Measurements from ENCODE around the gene ABAT.

The ABAT gene

GRCh38 chr16:8826278-8826879 lies 152.0 kb downstream of the ABAT start:
- no peaks in the 10 kb centered on the region for H3K27me3 ChIP-seq
- TF ChIP-seq, protein P1, sequence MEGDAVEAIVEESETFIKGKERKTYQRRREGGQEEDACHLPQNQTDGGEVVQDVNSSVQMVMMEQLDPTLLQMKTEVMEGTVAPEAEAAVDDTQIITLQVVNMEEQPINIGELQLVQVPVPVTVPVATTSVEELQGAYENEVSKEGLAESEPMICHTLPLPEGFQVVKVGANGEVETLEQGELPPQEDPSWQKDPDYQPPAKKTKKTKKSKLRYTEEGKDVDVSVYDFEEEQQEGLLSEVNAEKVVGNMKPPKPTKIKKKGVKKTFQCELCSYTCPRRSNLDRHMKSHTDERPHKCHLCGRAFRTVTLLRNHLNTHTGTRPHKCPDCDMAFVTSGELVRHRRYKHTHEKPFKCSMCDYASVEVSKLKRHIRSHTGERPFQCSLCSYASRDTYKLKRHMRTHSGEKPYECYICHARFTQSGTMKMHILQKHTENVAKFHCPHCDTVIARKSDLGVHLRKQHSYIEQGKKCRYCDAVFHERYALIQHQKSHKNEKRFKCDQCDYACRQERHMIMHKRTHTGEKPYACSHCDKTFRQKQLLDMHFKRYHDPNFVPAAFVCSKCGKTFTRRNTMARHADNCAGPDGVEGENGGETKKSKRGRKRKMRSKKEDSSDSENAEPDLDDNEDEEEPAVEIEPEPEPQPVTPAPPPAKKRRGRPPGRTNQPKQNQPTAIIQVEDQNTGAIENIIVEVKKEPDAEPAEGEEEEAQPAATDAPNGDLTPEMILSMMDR (IDR thresholded peaks at IDR 0.05; ENCODE audit: low read depth, low read length) = no peak
- H3K4me1 ChIP-seq = peaks cover 16% of the 10 kb centered on the region; the same call in 1 of the 2 replicates
- H3K9me3 ChIP-seq = no peaks in the 10 kb centered on the region
- peak; percentile 60 for DNase-seq
- peaks cover 49% of the 10 kb centered on the region for H3K36me3 ChIP-seq
- H3K4me3 ChIP-seq (ENCODE audit: low read depth, low read length) = no peak overlapping the region

DNA sequence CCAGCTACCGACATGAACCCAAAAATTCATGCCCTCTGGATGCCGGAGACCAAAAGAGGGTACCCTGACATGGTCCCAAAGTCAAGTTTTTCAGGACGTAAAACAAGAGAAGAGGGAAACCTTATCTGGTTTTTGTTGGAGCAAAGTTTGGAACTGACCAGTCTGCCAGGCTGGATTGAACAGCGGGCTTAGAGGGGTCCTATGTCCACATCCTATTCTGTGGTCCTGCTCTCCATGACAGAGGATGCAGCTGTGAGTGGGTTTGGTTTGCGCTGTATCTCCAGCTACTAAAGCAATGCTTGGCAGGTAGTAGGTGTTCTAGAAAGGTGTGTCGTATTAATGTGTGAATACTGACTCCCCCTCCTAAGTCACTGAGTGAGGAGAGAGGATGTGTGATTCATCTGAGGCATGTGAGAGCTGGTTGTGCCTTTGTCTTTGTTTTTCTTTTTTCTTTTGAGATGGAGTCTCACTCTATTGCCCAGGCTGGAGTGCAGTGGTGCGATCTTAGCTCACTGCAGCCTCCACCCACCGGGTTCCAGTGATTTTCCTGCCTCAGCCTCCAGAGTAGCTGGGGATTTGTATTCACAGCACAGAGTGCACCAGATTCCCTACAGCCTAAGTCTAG lies 154.2 kb downstream of the ABAT start:
- Histone ChIP-seq H3K9me3 (no peaks in the 10 kb centered on the region), H3K4me1 (peaks cover 6% of the 10 kb centered on the region; the same call in 1 of the 2 replicates), H3K4me3 (ENCODE audit: low read depth, low read length) (no peak overlapping the region), H3K36me3 (peaks cover 58% of the 10 kb centered on the region), H3K27me3 (no peaks in the 10 kb centered on the region)
- TF ChIP-seq, protein P1 (IDR thresholded peaks at IDR 0.05; ENCODE audit: low read depth, low read length) = no peak
- no peak for DNase-seq

DNA sequence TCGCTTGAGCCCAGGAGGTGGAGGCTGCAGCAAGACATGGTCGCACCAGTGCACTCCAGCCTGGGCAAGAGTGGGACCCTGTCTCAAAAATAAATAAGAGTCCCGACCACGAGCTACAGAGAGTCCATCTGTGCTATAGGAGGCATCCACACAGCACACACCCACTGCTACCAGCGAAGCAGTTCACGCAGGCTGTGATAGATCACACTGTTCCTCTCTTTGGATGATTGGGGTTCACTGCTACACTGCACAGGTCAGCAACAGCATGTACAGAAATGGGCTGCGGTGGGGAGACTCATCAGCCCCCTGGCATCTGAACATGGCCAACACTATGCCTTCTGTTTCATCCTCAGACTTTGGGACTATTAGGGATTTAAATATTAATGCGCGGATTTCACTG lies 157.0 kb downstream of the ABAT start:
- peaks cover 49% of the 10 kb centered on the region for H3K36me3 ChIP-seq
- no peak overlapping the region for H3K4me3 ChIP-seq (ENCODE audit: low read depth, low read length)
- TF ChIP-seq, protein P1 (IDR thresholded peaks at IDR 0.05; ENCODE audit: low read depth, low read length) = no peak

DNA sequence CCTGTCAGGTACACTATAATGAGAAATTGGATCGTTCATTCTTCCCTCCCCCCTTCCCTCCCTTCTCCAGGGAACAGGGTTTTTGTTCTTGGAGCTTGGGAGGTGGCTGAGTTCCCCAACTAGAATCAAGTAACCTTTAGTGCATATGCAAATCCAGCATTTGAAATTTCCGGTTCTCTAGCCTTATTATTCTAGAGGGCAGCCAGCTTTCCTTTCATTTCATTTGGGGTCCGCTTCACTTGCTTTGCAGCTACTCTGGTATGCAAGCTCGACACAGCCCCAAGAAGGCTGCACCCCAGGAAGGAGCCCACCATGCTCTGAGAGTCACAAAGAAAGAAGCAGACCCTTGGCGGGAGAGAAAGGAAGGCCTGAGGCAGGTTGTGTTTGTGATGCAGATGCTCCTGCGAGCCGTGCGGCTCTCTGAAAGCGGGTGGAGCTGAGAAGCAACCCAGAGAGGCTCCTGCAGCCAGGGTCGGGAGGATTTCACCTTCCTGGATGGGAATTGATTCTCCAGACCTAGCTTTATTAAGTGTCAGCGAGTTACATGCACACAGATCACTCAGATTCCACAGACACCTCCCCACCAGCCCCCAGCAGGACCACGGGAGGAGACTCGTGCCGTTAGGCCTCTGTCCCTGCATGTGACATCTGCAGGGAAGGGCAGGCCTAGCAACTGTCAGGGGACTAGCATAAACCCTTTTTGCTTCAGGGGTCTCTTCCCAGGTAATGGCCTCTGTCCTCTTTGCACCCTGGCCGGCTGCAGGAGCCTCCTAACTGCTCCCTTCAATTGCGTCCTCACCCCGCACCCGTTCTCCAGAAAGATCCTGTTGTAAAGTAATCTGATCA lies 157.7 kb downstream of the ABAT start:
- H3K36me3 ChIP-seq = peaks cover 49% of the 10 kb centered on the region
- DNase-seq = no peak
- H3K4me1 ChIP-seq = no peaks in the 10 kb centered on the region; the same call in 1 of the 2 replicates

More for the DNA sequence above, 157.0 kb downstream of the ABAT start:
- DNase-seq = no peak
- H3K27me3 ChIP-seq = no peaks in the 10 kb centered on the region
- H3K4me1 ChIP-seq = peaks cover 6% of the 10 kb centered on the region; the same call in 1 of the 2 replicates
- H3K9me3 ChIP-seq = no peaks in the 10 kb centered on the region

GRCh38 chr16:8832717-8833105 lies 158.3 kb downstream of the ABAT start:
- Histone ChIP-seq H3K9me3 (no peaks in the 10 kb centered on the region), H3K36me3 (peaks cover 49% of the 10 kb centered on the region), H3K4me1 (no peaks in the 10 kb centered on the region), H3K4me3 (ENCODE audit: low read depth, low read length) (no peak overlapping the region), H3K27me3 (no peaks in the 10 kb centered on the region)
- TF ChIP-seq, protein P1 (IDR thresholded peaks at IDR 0.05; ENCODE audit: low read depth, low read length) = no peak
- DNase-seq = no peak

More for the DNA sequence above, 157.7 kb downstream of the ABAT start:
- no peak overlapping the region for H3K4me3 ChIP-seq (ENCODE audit: low read depth, low read length)
- TF ChIP-seq, protein P1 (IDR thresholded peaks at IDR 0.05; ENCODE audit: low read depth, low read length) = no peak
- H3K27me3 ChIP-seq = no peaks in the 10 kb centered on the region
- no peaks in the 10 kb centered on the region for H3K9me3 ChIP-seq
